HCT116 (cell line): ENCODE measurements around the gene TMEM131. TPM values are rescaled to one million over a fixed set of nuclear protein-coding genes. Genes with fewer than 3 reads are reported as not detected.

Experiments
- ATAC-seq: fragments of 200-7000 bp; cut with Tn5 transposase; 2 replicates; pipeline ENCODE4 v1.9.1; 2020; ENCODE audit warnings: mild to moderate bottlenecking, moderate library complexity
- BruUV-seq: library from RNA; stranded (reverse); fragments of 400-500 nt; replicated peaks from 2 replicates; lab custom pipeline; 2021; lab: Mats Ljungman, UMichigan
- CTCF ChIA-PET: fragments of 300-600 bp; sonication (Branson Sonifier 250); formaldehyde crosslinking; loops from one replicate; lab custom pipeline; 2021; ENCODE audit warnings: antibody characterized with exemption; lab: Charles Lee
- POLR2A ChIA-PET: fragments of 300-600, 350-600 bp; sonication (Branson Sonifier 250); formaldehyde crosslinking; loops from one replicate; lab custom pipeline; 2021; ENCODE audit warnings: antibody characterized with exemption; lab: Charles Lee
- RAD21 ChIA-PET, 2 experiments: fragments of 300-600 bp; sonication (Branson Sonifier 250); formaldehyde crosslinking; loops; one replicate each; lab custom pipeline; 2023; ENCODE audit warnings: low total read pairs in 2 of 2; ENCODE audit not compliant: uncharacterized antibody in 2 of 2, unreplicated experiment in 2 of 2, low non-redundant PET in 1 of 2; lab: Charles Lee
- DNase-seq: peaks from one replicate; pipeline ENCODE4 v3.0.0-alpha.2; 2010; ENCODE audit warnings: low read depth, low spot score
- H2AFZ ChIP-seq: fragments of 200-600 bp; shearing (Covaris generic), sonication (generic); 2 replicates; pipeline ENCODE4 v1.6.1; 2017; ENCODE audit warnings: low read depth, mixed run types, mixed read lengths, antibody characterized with exemption, low read length; ENCODE audit not compliant: poor library complexity, severe bottlenecking
- H3K27ac ChIP-seq: 2 replicates; pipeline ENCODE4 v1.5.1; 2012; ENCODE audit warnings: low read depth, low read length
- H3K27me3 ChIP-seq: fragments of 200-600 bp; sonication (generic); 2 replicates; pipeline ENCODE4 v1.6.1; 2016; ENCODE audit warnings: mixed run types, low read length, mixed read lengths; ENCODE audit not compliant: insufficient read depth
- H3K36me3 ChIP-seq, 2 experiments: fragments of 200-500 bp in 1 of 2; fragments of 200-600 bp in 1 of 2; sonication (Bioruptor generic) in 1 of 2; sonication (generic) in 1 of 2; 2 replicates each; pipeline versions ENCODE4 v1.5.1 to v1.6.1; 2014 to 2016; ENCODE audit warnings: low read length in 2 of 2, inconsistent platforms in 1 of 2, mixed read lengths in 1 of 2, mixed run types in 1 of 2; ENCODE audit not compliant: insufficient read depth in 2 of 2, control insufficient read depth in 1 of 2
- H3K4me1 ChIP-seq, 2 experiments: fragments of 200-600 bp in 1 of 2; sonication (generic) in 1 of 2; 2 replicates each; pipeline versions ENCODE4 v1.5.1 to v1.6.1; 2012 to 2017; ENCODE audit warnings: low read length in 2 of 2, inconsistent platforms in 1 of 2, mild to moderate bottlenecking in 1 of 2, mixed read lengths in 1 of 2, mixed run types in 1 of 2, moderate library complexity in 1 of 2; ENCODE audit not compliant: insufficient read depth in 2 of 2, control insufficient read depth in 1 of 2
- H3K4me2 ChIP-seq: fragments of 200-600 bp; sonication (generic); 2 replicates; pipeline ENCODE4 v1.6.1; 2017; ENCODE audit warnings: mixed run types, low read length, mixed read lengths
- H3K4me3 ChIP-seq, 2 experiments: fragments of 200-600 bp in 1 of 2; sonication (generic) in 1 of 2; replicated peaks in 1 of 2; 2 replicates each; pipeline ENCODE4 v1.5.1; 2011 to 2016; ENCODE audit warnings: low read length in 2 of 2, control low read depth in 1 of 2, low read depth in 1 of 2, mild to moderate bottlenecking in 1 of 2, mixed read lengths in 1 of 2, mixed run types in 1 of 2
- H3K79me2 ChIP-seq: fragments of 200-600 bp; sonication (generic); 2 replicates; pipeline ENCODE4 v1.6.1; 2017; ENCODE audit warnings: mild to moderate bottlenecking, mixed run types, low read length, moderate library complexity, mixed read lengths; ENCODE audit not compliant: insufficient read depth
- H3K9ac ChIP-seq: fragments of 200-600 bp; sonication (generic); 2 replicates; pipeline ENCODE4 v1.6.1; 2016; ENCODE audit warnings: low read length, mixed read lengths
- H3K9me2 ChIP-seq: fragments of 200-600 bp; sonication (generic), shearing (Covaris generic); 2 replicates; pipeline ENCODE4 v1.6.1; 2017; ENCODE audit warnings: mixed run types, mild to moderate bottlenecking, moderate library complexity; ENCODE audit not compliant: insufficient read depth
- H3K9me3 ChIP-seq, 2 experiments: fragments of 200-500 bp in 1 of 2; fragments of 200-600 bp in 1 of 2; sonication (Bioruptor generic) in 1 of 2; sonication (generic) in 1 of 2; 2 replicates each; pipeline ENCODE4 v1.6.1; 2014 to 2017; ENCODE audit warnings: low read length in 2 of 2, mixed read lengths in 2 of 2, inconsistent platforms in 1 of 2, low read depth in 1 of 2, mild to moderate bottlenecking in 1 of 2, mixed run types in 1 of 2, moderate library complexity in 1 of 2; ENCODE audit not compliant: control insufficient read depth in 1 of 2, insufficient read depth in 1 of 2
- H4K20me1 ChIP-seq: fragments of 200-600 bp; sonication (generic), shearing (Covaris generic); 2 replicates; pipeline ENCODE4 v1.6.1; 2017; ENCODE audit warnings: mixed run types, mild to moderate bottlenecking, moderate library complexity; ENCODE audit not compliant: insufficient read depth
- CBX3 ChIP-seq: IDR thresholded peaks from 2 replicates; pipeline ENCODE4 v1.6.1; 2012; ENCODE audit warnings: low read depth
- EGR1 ChIP-seq: IDR thresholded peaks from 2 replicates; pipeline ENCODE4 v1.6.1; 2012; ENCODE audit warnings: low read depth
- FOSL1 ChIP-seq: IDR thresholded peaks from 2 replicates; pipeline ENCODE4 v1.6.1; 2012; ENCODE audit warnings: low read depth
- POLR2AphosphoS5 ChIP-seq: IDR thresholded peaks from 2 replicates; pipeline ENCODE4 v1.6.1; 2011; ENCODE audit warnings: mild to moderate bottlenecking, low read depth, low read length, moderate library complexity
- SP1 ChIP-seq: IDR thresholded peaks from 2 replicates; pipeline ENCODE4 v1.6.1; 2012; ENCODE audit warnings: low read depth
- SRF ChIP-seq: IDR thresholded peaks from 2 replicates; pipeline ENCODE4 v1.6.1; 2012; ENCODE audit warnings: low read depth
- ZNF274 ChIP-seq: fragments of 200-500 bp; sonication (Bioruptor generic); IDR thresholded peaks from 2 replicates; pipeline ENCODE4 v1.6.1; 2014; ENCODE audit warnings: mild to moderate bottlenecking, low read depth, low read length, inconsistent platforms
- intact Hi-C: fragments of 100-400 bp; cut with micrococcal nuclease; formaldehyde crosslinking; loops from 2 replicates; pipeline ENCODE4 v1.10.0; 2022
- total RNA-seq: library from RNA; stranded (reverse); gene quantifications from one replicate; pipeline ENCODE4 v1.2.1, GENCODE V29; 2021; ENCODE audit not compliant: unreplicated experiment
- TF ChIP-seq, protein P1 (sequence below): IDR thresholded peaks from 2 replicates; pipeline ENCODE4 v1.6.1; 2012
- TF ChIP-seq, protein P2 (sequence below): IDR thresholded peaks from 2 replicates; pipeline ENCODE4 v1.6.1; 2012
- TF ChIP-seq, protein P3 (sequence below): IDR thresholded peaks from 2 replicates; pipeline ENCODE4 v1.6.1; 2011; ENCODE audit warnings: mild to moderate bottlenecking, low read length, moderate library complexity; ENCODE audit not compliant: insufficient replicate concordance; ENCODE audit errors: extremely low read depth

The TMEM131 gene
- total RNA-seq, 1 experiment from 2014 or later, result 51.5 TPM

DNA sequence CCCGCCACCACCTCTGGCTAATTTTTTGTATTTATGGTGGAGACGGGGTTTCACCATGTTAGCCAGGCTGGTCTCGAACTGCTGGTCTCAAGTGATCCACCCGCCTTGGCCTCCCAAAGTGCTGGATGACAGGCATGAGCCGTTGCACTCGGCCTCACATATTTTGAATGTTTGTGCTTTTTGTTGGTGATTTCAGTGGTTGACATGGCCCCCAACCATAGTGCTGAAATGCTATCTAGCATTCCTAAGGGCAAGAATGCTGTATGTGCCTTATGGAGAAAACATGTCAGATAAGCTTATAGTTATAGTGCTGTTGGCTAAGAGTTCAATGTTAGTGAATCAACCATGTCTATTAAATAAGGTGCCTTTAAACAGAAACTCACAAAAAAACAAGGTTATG, 273.5 kb downstream of the TMEM131 start:
- H3K4me3 ChIP-seq, result no peak overlapping the region
- POLR2A ChIA-PET, result no interaction called here

More for the DNA sequence above, 273.5 kb downstream of the TMEM131 start:
- Histone ChIP-seq H3K27me3 (no peaks in the 10 kb centered on the region), H3K27ac (no peak overlapping the region), H3K9ac (no peak overlapping the region), H4K20me1 (no peaks in the 10 kb centered on the region), H3K4me1 (no peaks in the 10 kb centered on the region), H3K4me2 (no peak overlapping the region), H3K36me3 (no peaks in the 10 kb centered on the region), H3K9me2 (no peaks in the 10 kb centered on the region), H2AFZ (no peak overlapping the region), H3K9me3 (no peaks in the 10 kb centered on the region), H3K79me2 (no peaks in the 10 kb centered on the region)
- BruUV-seq, result no TSS peak
- ChIA-PET CTCF (no interaction called here), RAD21 (interaction anchor here in 1 of 2 experiments (0.7 kb wide), 1 partner anchor 690 kb away, joined by 3 read pairs; no protein-coding TSS in a partner anchor)
- ATAC-seq (no peak), DNase-seq (no peak)
- TF ChIP-seq FOSL1, result no peak
- TF ChIP-seq CBX3, result no peak
- TF ChIP-seq POLR2AphosphoS5, result no peak
- no peak for TF ChIP-seq SRF
- TF ChIP-seq SP1, result no peak
- TF ChIP-seq ZNF274, result no peak
- TF ChIP-seq, protein P1, sequence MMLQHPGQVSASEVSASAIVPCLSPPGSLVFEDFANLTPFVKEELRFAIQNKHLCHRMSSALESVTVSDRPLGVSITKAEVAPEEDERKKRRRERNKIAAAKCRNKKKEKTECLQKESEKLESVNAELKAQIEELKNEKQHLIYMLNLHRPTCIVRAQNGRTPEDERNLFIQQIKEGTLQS, result no peak
- TF ChIP-seq EGR1, result no peak
- TF ChIP-seq, protein P2, sequence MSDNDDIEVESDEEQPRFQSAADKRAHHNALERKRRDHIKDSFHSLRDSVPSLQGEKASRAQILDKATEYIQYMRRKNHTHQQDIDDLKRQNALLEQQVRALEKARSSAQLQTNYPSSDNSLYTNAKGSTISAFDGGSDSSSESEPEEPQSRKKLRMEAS, result no peak
- TF ChIP-seq, protein P3, sequence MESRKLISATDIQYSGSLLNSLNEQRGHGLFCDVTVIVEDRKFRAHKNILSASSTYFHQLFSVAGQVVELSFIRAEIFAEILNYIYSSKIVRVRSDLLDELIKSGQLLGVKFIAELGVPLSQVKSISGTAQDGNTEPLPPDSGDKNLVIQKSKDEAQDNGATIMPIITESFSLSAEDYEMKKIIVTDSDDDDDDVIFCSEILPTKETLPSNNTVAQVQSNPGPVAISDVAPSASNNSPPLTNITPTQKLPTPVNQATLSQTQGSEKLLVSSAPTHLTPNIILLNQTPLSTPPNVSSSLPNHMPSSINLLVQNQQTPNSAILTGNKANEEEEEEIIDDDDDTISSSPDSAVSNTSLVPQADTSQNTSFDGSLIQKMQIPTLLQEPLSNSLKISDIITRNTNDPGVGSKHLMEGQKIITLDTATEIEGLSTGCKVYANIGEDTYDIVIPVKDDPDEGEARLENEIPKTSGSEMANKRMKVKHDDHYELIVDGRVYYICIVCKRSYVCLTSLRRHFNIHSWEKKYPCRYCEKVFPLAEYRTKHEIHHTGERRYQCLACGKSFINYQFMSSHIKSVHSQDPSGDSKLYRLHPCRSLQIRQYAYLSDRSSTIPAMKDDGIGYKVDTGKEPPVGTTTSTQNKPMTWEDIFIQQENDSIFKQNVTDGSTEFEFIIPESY, result no peak
- intact Hi-C loops, result no loop called here
